Nephron (organoid): Measurements from ENCODE around the gene XPO1.

Experiments used
- H3K27ac Mint-ChIP-seq, 3 experiments: 2 replicates each; pipeline ENCODE4 v1.8.0; 2020; ENCODE audit warnings: mixed read lengths in 3 of 3, mild to moderate bottlenecking in 2 of 3, moderate library complexity in 1 of 3
- H3K27me3 Mint-ChIP-seq: 2 replicates; pipeline ENCODE4 v1.8.0; 2021; ENCODE audit warnings: low read depth, mild to moderate bottlenecking, moderate library complexity, mixed read lengths
- H3K36me3 Mint-ChIP-seq: 2 replicates; pipeline ENCODE4 v1.8.0; 2020; ENCODE audit warnings: low read depth, mixed read lengths
- H3K4me1 Mint-ChIP-seq: 2 replicates; pipeline ENCODE4 v1.8.0; 2020; ENCODE audit warnings: mixed read lengths
- H3K4me3 Mint-ChIP-seq, 3 experiments: 2 replicates each; pipeline ENCODE4 v1.8.0; 2020; ENCODE audit warnings: mild to moderate bottlenecking in 3 of 3, mixed read lengths in 3 of 3, moderate library complexity in 2 of 3
- H3K9me3 Mint-ChIP-seq: 2 replicates; pipeline ENCODE4 v1.8.0; 2020; ENCODE audit warnings: mixed read lengths
- CTCF ChIP-seq, 3 experiments: fragments of 200-600 bp; sonication (generic); IDR thresholded peaks; one replicate each; pipeline ENCODE4 v1.5.0; 2021; ENCODE audit warnings: antibody characterized with exemption in 3 of 3; ENCODE audit not compliant: unreplicated experiment in 3 of 3

XPO1 gene

GRCh38 chr2:61537277-61537949 is 743 bp downstream of the XPO1 start:
- H3K4me3 Mint-ChIP-seq: peak overlapping the region; percentile 92 to 99 (median 97)
- H3K36me3 Mint-ChIP-seq: peaks cover 11% of the 10 kb centered on the region
- H3K27ac Mint-ChIP-seq: peak overlapping the region; percentile 97 to 99 (median 99)
- no peak for TF ChIP-seq CTCF (IDR thresholded peaks at IDR 0.05; ENCODE audit: unreplicated experiment in 3 of 3)
- H3K9me3 Mint-ChIP-seq: no peaks in the 10 kb centered on the region
- H3K4me1 Mint-ChIP-seq: peaks cover 24% of the 10 kb centered on the region
- H3K27me3 Mint-ChIP-seq: no peaks in the 10 kb centered on the region

- peak overlapping the region; percentile 97 to 99 (median 99) for H3K27ac Mint-ChIP-seq
- no peaks in the 10 kb centered on the region for H3K27me3 Mint-ChIP-seq
- H3K9me3 Mint-ChIP-seq: no peaks in the 10 kb centered on the region
- H3K4me3 Mint-ChIP-seq: peak overlapping the region; percentile 92 to 99 (median 97)
- H3K4me1 Mint-ChIP-seq: peaks cover 24% of the 10 kb centered on the region
- TF ChIP-seq CTCF (IDR thresholded peaks at IDR 0.05; ENCODE audit: unreplicated experiment in 3 of 3): no peak
- peaks cover 15% of the 10 kb centered on the region for H3K36me3 Mint-ChIP-seq
Observed at GRCh38 chr2:61536572-61537276, 1.4 kb downstream of the XPO1 start.

GRCh38 chr2:61536180-61536571 is 2.0 kb downstream of the XPO1 start:
- H3K27me3 Mint-ChIP-seq: no peaks in the 10 kb centered on the region
- peaks cover 19% of the 10 kb centered on the region for H3K36me3 Mint-ChIP-seq
- peak overlapping the region; percentile 97 to 99 (median 99) for H3K27ac Mint-ChIP-seq
- H3K9me3 Mint-ChIP-seq: peaks cover 2% of the 10 kb centered on the region
- peaks cover 28% of the 10 kb centered on the region for H3K4me1 Mint-ChIP-seq
- no peak for TF ChIP-seq CTCF (IDR thresholded peaks at IDR 0.05; ENCODE audit: unreplicated experiment in 3 of 3)
- peak overlapping the region; percentile 92 to 99 (median 97) for H3K4me3 Mint-ChIP-seq

- peaks cover 2% of the 10 kb centered on the region for H3K9me3 Mint-ChIP-seq
- peaks cover 34% of the 10 kb centered on the region for H3K4me1 Mint-ChIP-seq
- peak overlapping the region; percentile 92 to 99 (median 97) for H3K4me3 Mint-ChIP-seq
- peaks cover 24% of the 10 kb centered on the region for H3K36me3 Mint-ChIP-seq
- no peaks in the 10 kb centered on the region for H3K27me3 Mint-ChIP-seq
- TF ChIP-seq CTCF (IDR thresholded peaks at IDR 0.05; ENCODE audit: unreplicated experiment in 3 of 3): no peak
- peak overlapping the region; percentile 97 to 99 (median 99) for H3K27ac Mint-ChIP-seq
Observed at GRCh38 chr2:61535449-61535848, 2.7 kb downstream of the XPO1 start.

GRCh38 chr2:61534926-61535325 is 3.2 kb downstream of the XPO1 start:
- H3K4me3 Mint-ChIP-seq: peak overlapping the region; percentile 92 to 99 (median 97)
- H3K4me1 Mint-ChIP-seq: peaks cover 39% of the 10 kb centered on the region
- no peaks in the 10 kb centered on the region for H3K27me3 Mint-ChIP-seq
- peak overlapping the region; percentile 76 to 99 (median 97) for H3K27ac Mint-ChIP-seq
- no peak for TF ChIP-seq CTCF (IDR thresholded peaks at IDR 0.05; ENCODE audit: unreplicated experiment in 3 of 3)
- H3K9me3 Mint-ChIP-seq: peaks cover 2% of the 10 kb centered on the region
- H3K36me3 Mint-ChIP-seq: peaks cover 30% of the 10 kb centered on the region
